Endodermal cell (in vitro differentiated cells): ENCODE data around the gene CLIC1. TPM values are rescaled to one million over a fixed set of nuclear protein-coding genes. Genes with fewer than 3 reads are reported as not detected.

Experiments used
- DNase-seq: peaks from one replicate; pipeline ENCODE4 v3.0.0-alpha.2; 2017
- H3K27ac ChIP-seq: 2 replicates; pipeline ENCODE4 v1.5.1; 2013; ENCODE audit warnings: mild to moderate bottlenecking, low read depth, low read length, moderate library complexity
- H3K27me3 ChIP-seq: 2 replicates; pipeline ENCODE4 v1.6.1; 2013; ENCODE audit warnings: mild to moderate bottlenecking, low read length, moderate library complexity; ENCODE audit not compliant: insufficient read depth, control insufficient read depth, poor library complexity, severe bottlenecking
- H3K36me3 ChIP-seq: 2 replicates; pipeline ENCODE4 v1.7.0; 2013; ENCODE audit warnings: mild to moderate bottlenecking, low read length, moderate library complexity; ENCODE audit not compliant: control insufficient read depth, insufficient read depth
- H3K4me1 ChIP-seq: one replicate; pipeline ENCODE4 v1.7.0; 2013; ENCODE audit warnings: low read length; ENCODE audit not compliant: control insufficient read depth, insufficient read depth
- H3K4me3 ChIP-seq: 2 replicates; pipeline ENCODE4 v1.5.1; 2013; ENCODE audit warnings: mild to moderate bottlenecking, low read length, moderate library complexity
- H3K9ac ChIP-seq: 2 replicates; pipeline ENCODE4 v1.6.1; 2013; ENCODE audit warnings: mild to moderate bottlenecking, low read length, moderate library complexity; ENCODE audit not compliant: poor library complexity, severe bottlenecking; ENCODE audit errors: extremely low read depth
- H3K9me3 ChIP-seq: 2 replicates; pipeline ENCODE4 v1.6.1; 2013; ENCODE audit warnings: mild to moderate bottlenecking, low read length, moderate library complexity; ENCODE audit not compliant: control insufficient read depth
- H3K27ac Mint-ChIP-seq: 2 replicates; pipeline ENCODE4 v1.8.0; 2020; ENCODE audit warnings: mixed read lengths
- H3K27me3 Mint-ChIP-seq: 2 replicates; pipeline ENCODE4 v1.8.0; 2021; ENCODE audit warnings: mild to moderate bottlenecking, mixed read lengths; ENCODE audit not compliant: insufficient read depth
- H3K36me3 Mint-ChIP-seq: 2 replicates; pipeline ENCODE4 v1.8.0; 2020; ENCODE audit warnings: low read depth, mixed read lengths
- H3K4me1 Mint-ChIP-seq: 2 replicates; pipeline ENCODE4 v1.8.0; 2020; ENCODE audit warnings: mixed read lengths
- H3K4me3 Mint-ChIP-seq: 2 replicates; pipeline ENCODE4 v1.8.0; 2020; ENCODE audit warnings: mild to moderate bottlenecking, moderate library complexity, mixed read lengths
- H3K9me3 Mint-ChIP-seq: 2 replicates; pipeline ENCODE4 v1.8.0; 2020; ENCODE audit warnings: mild to moderate bottlenecking, mixed read lengths
- CTCF ChIP-seq: fragments of 200-600 bp; sonication (generic); conservative IDR thresholded peaks from 2 replicates; pipeline ENCODE4 v1.5.0; 2021; ENCODE audit warnings: antibody characterized with exemption, mild to moderate bottlenecking
- WGBS, 2 experiments: methylation state at CpG; one replicate each; pipeline versions ENCODE4 v1.1.5 to v1.1.7; 2013; ENCODE audit warnings: missing lambda C conversion rate in 2 of 2, mixed read lengths in 1 of 2; ENCODE audit not compliant: insufficient coverage in 1 of 2, insufficient read length in 1 of 2; 5-methylcytosine and 5-hydroxymethylcytosine counted together
- total RNA-seq, 2 donors: library from RNA; stranded (reverse); fragmentation: NEBNext Ultra II Directional in 1 of 2; extraction: Animal tissue kit (Norgen Biotek cat#: 25700) in 1 of 2; gene quantifications; 2 replicates in 1 of 2; 3 replicates in 1 of 2; pipeline ENCODE4 v1.2.1, GENCODE V29; 2021

Gene CLIC1
- total RNA-seq, 2 donors from 2014 or later, result 289 to 380 TPM

- no peak for TF ChIP-seq CTCF
- H3K4me1 ChIP-seq, result peaks cover 18% of the 10 kb centered on the region
- peak overlapping the region; percentile 87 for H3K27ac ChIP-seq
- H3K27me3 Mint-ChIP-seq, result no peaks in the 10 kb centered on the region
- H3K9ac ChIP-seq, result peak overlapping the region; percentile 26
- peaks cover 33% of the 10 kb centered on the region for H3K36me3 Mint-ChIP-seq
- no peaks in the 10 kb centered on the region for H3K9me3 ChIP-seq
- peak overlapping the region; percentile 99 for H3K4me3 Mint-ChIP-seq
- peak overlapping the region; percentile 98 for H3K4me3 ChIP-seq
- H3K4me1 Mint-ChIP-seq, result peaks cover 41% of the 10 kb centered on the region
- peak overlapping the region; percentile 93 for H3K27ac Mint-ChIP-seq
- peak; percentile 64 for DNase-seq
- WGBS, 2 experiments, result 50 to 53% methylated on average over 8 to 10 of the region's 10 CpGs
- H3K36me3 ChIP-seq, result peaks cover 29% of the 10 kb centered on the region
- no peaks in the 10 kb centered on the region for H3K9me3 Mint-ChIP-seq
- no peaks in the 10 kb centered on the region for H3K27me3 ChIP-seq
Measured at GRCh38 chr6:31736768-31737314, 511 bp upstream of the CLIC1 start.

- WGBS, 2 experiments, result 1% methylated on average over 10 to 18 of the region's 18 CpGs
- H3K4me1 Mint-ChIP-seq, result peaks cover 49% of the 10 kb centered on the region
Measured at GRCh38 chr6:31734821-31735406, 1.4 kb downstream of the CLIC1 start.

DNA sequence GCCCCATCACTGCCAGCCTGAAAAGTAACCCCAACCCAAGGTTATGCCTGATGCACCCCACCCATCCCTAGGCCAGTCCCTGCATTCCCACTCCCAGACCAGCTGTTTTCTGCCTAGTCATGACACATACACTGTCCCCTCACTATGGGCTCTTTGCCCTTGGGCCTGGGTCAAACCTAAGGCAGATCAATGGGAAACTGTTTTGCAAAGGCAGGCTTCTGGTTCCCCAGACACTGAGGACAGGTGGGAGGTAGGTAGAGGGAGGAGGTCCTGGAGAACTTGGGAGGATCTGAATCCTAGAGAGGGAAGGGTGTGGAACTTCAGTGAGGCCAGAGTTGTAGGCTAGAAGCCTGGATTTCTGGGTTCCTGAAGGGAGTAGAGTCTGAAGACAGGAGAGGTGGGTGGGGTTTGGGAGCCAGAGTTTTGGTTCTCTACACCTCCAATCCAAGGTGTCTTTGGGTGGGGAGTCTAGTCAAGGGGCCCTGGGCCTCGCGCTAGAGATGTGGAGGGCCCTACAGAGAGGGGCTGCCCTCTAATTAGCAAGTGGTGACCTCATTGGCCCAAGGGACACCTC lies 2.0 kb downstream of the CLIC1 start:
- Mint-ChIP-seq H3K27me3 (no peaks in the 10 kb centered on the region), H3K9me3 (no peaks in the 10 kb centered on the region), H3K27ac (peak overlapping the region; percentile 93), H3K4me3 (peak overlapping the region; percentile 99), H3K4me1 (peaks cover 46% of the 10 kb centered on the region), H3K36me3 (peaks cover 32% of the 10 kb centered on the region)
- no peak for DNase-seq
- H3K4me3 ChIP-seq, result peak overlapping the region; percentile 98
- H3K27me3 ChIP-seq, result no peaks in the 10 kb centered on the region
- peak overlapping the region; percentile 45 for H3K27ac ChIP-seq
- peaks cover 18% of the 10 kb centered on the region for H3K4me1 ChIP-seq
- WGBS, 2 experiments, result 16% methylated on average over 2 of the region's 2 CpGs; no CpG with 5 or more reads in 1 of the 2 experiments
- peaks cover 41% of the 10 kb centered on the region for H3K36me3 ChIP-seq
- H3K9ac ChIP-seq, result peak overlapping the region; percentile 88
- H3K9me3 ChIP-seq, result no peaks in the 10 kb centered on the region
- no peak for TF ChIP-seq CTCF

More at GRCh38 chr6:31734821-31735406, 1.4 kb downstream of the CLIC1 start:
- peaks cover 32% of the 10 kb centered on the region for H3K36me3 Mint-ChIP-seq
- H3K9ac ChIP-seq, result peak overlapping the region; percentile 88
- H3K27me3 ChIP-seq, result no peaks in the 10 kb centered on the region
- peak; percentile 87 for DNase-seq
- H3K27me3 Mint-ChIP-seq, result no peaks in the 10 kb centered on the region
- peak overlapping the region; percentile 93 for H3K27ac Mint-ChIP-seq
- peak overlapping the region; percentile 98 for H3K4me3 ChIP-seq
- no peak for TF ChIP-seq CTCF
- no peak overlapping the region for H3K27ac ChIP-seq
- peaks cover 18% of the 10 kb centered on the region for H3K4me1 ChIP-seq
- H3K4me3 Mint-ChIP-seq, result peak overlapping the region; percentile 99
- no peaks in the 10 kb centered on the region for H3K9me3 ChIP-seq
- no peaks in the 10 kb centered on the region for H3K9me3 Mint-ChIP-seq
- H3K36me3 ChIP-seq, result peaks cover 41% of the 10 kb centered on the region
